ENCODE results near the gene MRGPRF.

Gene MRGPRF

GRCh38 chr11:68983801-68984200, 29.2 kb downstream of the MRGPRF start:
- no peaks in the 10 kb centered on the region for H3K9me2 ChIP-seq (replicated peaks; ENCODE audit: low read depth, low read length)
- no peaks in the 10 kb centered on the region for H3K27me3 ChIP-seq (ENCODE audit: insufficient read depth, low read length, poor library complexity, severe bottlenecking)
- no peak overlapping the region for H3K4me3 ChIP-seq (ENCODE audit: low read length, poor library complexity, severe bottlenecking)
- no peak overlapping the region for H3K9ac ChIP-seq (ENCODE audit: low read depth, low read length, poor library complexity, severe bottlenecking)
- no peaks in the 10 kb centered on the region for H3F3A ChIP-seq (ENCODE audit: low read depth)
- H4K20me1 ChIP-seq (ENCODE audit: insufficient read depth, low read length, poor library complexity, severe bottlenecking) = no peaks in the 10 kb centered on the region
- no peaks in the 10 kb centered on the region for H3K36me3 ChIP-seq (ENCODE audit: insufficient read depth, low read length)
- no peak overlapping the region for H2AFZ ChIP-seq (ENCODE audit: low read length)
- TF ChIP-seq CTCF (conservative IDR thresholded peaks at IDR 0.05; ENCODE audit: low read length) = no peak
- TF ChIP-seq EZH2phosphoT487 (IDR thresholded peaks at IDR 0.05; ENCODE audit: borderline replicate concordance) = no peak
- no peaks in the 10 kb centered on the region for H3K79me2 ChIP-seq (ENCODE audit: insufficient read depth, low read length)
- H3K4me1 ChIP-seq (ENCODE audit: insufficient read depth, low read length, poor library complexity, severe bottlenecking) = no peaks in the 10 kb centered on the region
- 0 out of 2 replicates have a peak, but pooled peaks cover 4% of the 10 kb centered on the region for H3K9me3 ChIP-seq (ENCODE audit: insufficient read depth, low read depth, low read length)
- H3K4me2 ChIP-seq (ENCODE audit: low read depth, low read length, poor library complexity, severe bottlenecking) = no peak overlapping the region

GRCh38 chr11:68982134-68982533, 30.9 kb downstream of the MRGPRF start:
- H3K9me3 ChIP-seq (ENCODE audit: insufficient read depth, low read depth, low read length) = 0 out of 2 replicates have a peak, but pooled peaks cover 4% of the 10 kb centered on the region
- no peak overlapping the region for H3K4me3 ChIP-seq (ENCODE audit: low read length, poor library complexity, severe bottlenecking)
- H3K27me3 ChIP-seq (ENCODE audit: insufficient read depth, low read length, poor library complexity, severe bottlenecking) = no peaks in the 10 kb centered on the region
- no peak for TF ChIP-seq EZH2phosphoT487 (IDR thresholded peaks at IDR 0.05; ENCODE audit: borderline replicate concordance)
- no peak for TF ChIP-seq CTCF (conservative IDR thresholded peaks at IDR 0.05; ENCODE audit: low read length)
- H3K4me1 ChIP-seq (ENCODE audit: insufficient read depth, low read length, poor library complexity, severe bottlenecking) = no peaks in the 10 kb centered on the region
- no peaks in the 10 kb centered on the region for H4K20me1 ChIP-seq (ENCODE audit: insufficient read depth, low read length, poor library complexity, severe bottlenecking)
- no peaks in the 10 kb centered on the region for H3F3A ChIP-seq (ENCODE audit: low read depth)
- H3K79me2 ChIP-seq (ENCODE audit: insufficient read depth, low read length) = no peaks in the 10 kb centered on the region
- no peak overlapping the region for H2AFZ ChIP-seq (ENCODE audit: low read length)
- no peaks in the 10 kb centered on the region for H3K9me2 ChIP-seq (replicated peaks; ENCODE audit: low read depth, low read length)
- H3K36me3 ChIP-seq (ENCODE audit: insufficient read depth, low read length) = no peaks in the 10 kb centered on the region
- H3K4me2 ChIP-seq (ENCODE audit: low read depth, low read length, poor library complexity, severe bottlenecking) = no peak overlapping the region
- H3K9ac ChIP-seq (ENCODE audit: low read depth, low read length, poor library complexity, severe bottlenecking) = no peak overlapping the region

- Histone ChIP-seq H4K20me1 (ENCODE audit: insufficient read depth, low read length, poor library complexity, severe bottlenecking) (no peaks in the 10 kb centered on the region), H3K79me2 (ENCODE audit: insufficient read depth, low read length) (no peaks in the 10 kb centered on the region), H3K36me3 (ENCODE audit: insufficient read depth, low read length) (no peaks in the 10 kb centered on the region), H3K9me3 (ENCODE audit: insufficient read depth, low read depth, low read length) (no peaks in the 10 kb centered on the region), H3K4me1 (ENCODE audit: insufficient read depth, low read length, poor library complexity, severe bottlenecking) (no peaks in the 10 kb centered on the region), H3K9me2 (replicated peaks; ENCODE audit: low read depth, low read length) (no peaks in the 10 kb centered on the region), H3F3A (ENCODE audit: low read depth) (no peaks in the 10 kb centered on the region), H3K27me3 (ENCODE audit: insufficient read depth, low read length, poor library complexity, severe bottlenecking) (no peaks in the 10 kb centered on the region), H2AFZ (ENCODE audit: low read length) (no peak within 1 kb of the TSS), H3K4me3 (ENCODE audit: low read length, poor library complexity, severe bottlenecking) (no peak within 1 kb of the TSS), H3K4me2 (ENCODE audit: low read depth, low read length, poor library complexity, severe bottlenecking) (no peak within 1 kb of the TSS), H3K9ac (ENCODE audit: low read depth, low read length, poor library complexity, severe bottlenecking) (no peak within 1 kb of the TSS)
- TF ChIP-seq EZH2phosphoT487 (IDR thresholded peaks at IDR 0.05; ENCODE audit: borderline replicate concordance) = no peak
- no peak for TF ChIP-seq CTCF (conservative IDR thresholded peaks at IDR 0.05; ENCODE audit: low read length)
These were observed 32.3 kb downstream of the MRGPRF start, which contains the start of gene MRGPRD for GRCh38 chr11:68980776-68981065. MRGPRD (minus strand) TSS chr11:68980986; CDS start chr11:68980986, 0 bp downstream.

All from Loucy (cell line).